Sigmoid colon (tissue), 7 donors: ENCODE measurements around the gene PFKFB2. TPM values are rescaled to one million over a fixed set of nuclear protein-coding genes. Genes with fewer than 3 reads are reported as not detected.

Experiments used
- DNase-seq: peaks from one replicate; pipeline ENCODE4 v3.0.0-alpha.2; 2019
- H3K27ac ChIP-seq, 4 donors: fragments of 200-600 bp; sonication (generic); one replicate each; pipeline ENCODE4 v1.5.1; 2016 to 2019; ENCODE audit warnings: mild to moderate bottlenecking in 1 of 4
- H3K27me3 ChIP-seq, 3 donors: fragments of 200-600 bp; sonication (generic); one replicate each; pipeline ENCODE4 v1.5.1; 2019; ENCODE audit warnings: mild to moderate bottlenecking in 1 of 3
- H3K36me3 ChIP-seq, 4 donors: fragments of 200-600 bp; sonication (generic); one replicate each; pipeline ENCODE4 v1.5.1; 2016 to 2019
- H3K4me1 ChIP-seq, 4 donors: fragments of 200-600 bp; sonication (generic); one replicate each; pipeline ENCODE4 v1.5.1; 2017 to 2019
- H3K4me3 ChIP-seq, 4 donors: fragments of 200-600 bp; sonication (generic); one replicate each; pipeline ENCODE4 v1.5.1; 2017 to 2019; ENCODE audit warnings: mild to moderate bottlenecking in 2 of 4, moderate library complexity in 1 of 4
- H3K9me3 ChIP-seq, 4 donors: fragments of 200-600 bp in 3 of 4; sonication (generic) in 3 of 4; one replicate each; pipeline versions ENCODE4 v1.5.1 to v1.6.1; 2013 to 2019
- EP300 ChIP-seq, 4 donors: sonication (generic); formaldehyde crosslinking; IDR thresholded peaks; one replicate each; pipeline ENCODE4 v1.6.1; 2017; ENCODE audit warnings: antibody characterized with exemption in 4 of 4
- POLR2A ChIP-seq, 2 donors: fragments of 450-650 bp; IDR thresholded peaks; one replicate each; pipeline ENCODE4 v1.6.1; 2016; ENCODE audit warnings: antibody characterized with exemption in 2 of 2, mild to moderate bottlenecking in 2 of 2, moderate library complexity in 2 of 2
- POLR2AphosphoS5 ChIP-seq, 4 donors: sonication (generic); formaldehyde crosslinking; IDR thresholded peaks; one replicate each; pipeline ENCODE4 v1.6.1; 2017; ENCODE audit warnings: antibody characterized with exemption in 4 of 4
- WGBS, 2 donors: extraction: QIAGEN DNeasy Blood & Tissue Kit; methylation state at CpG; one replicate each; pipeline ENCODE4 v1.1.7; 2013; 5-methylcytosine and 5-hydroxymethylcytosine counted together
- intact Hi-C: fragments of 100-400 bp; cut with DNase I; formaldehyde crosslinking; loops from one replicate; pipeline ENCODE4 v1.15.1; 2023
- polyA plus RNA-seq, 3 donors: library from polyadenylated mRNA; stranded (reverse); fragments of 200-250 nt; gene quantifications; one replicate each; pipeline ENCODE4 v1.2.3, GENCODE V29; 2013
- total RNA-seq, 4 donors: library from RNA; depleted of rRNA; stranded (reverse); fragments of >200 nt; gene quantifications; one replicate each; pipeline ENCODE4 v1.1.0, GENCODE V29; 2016
- TF ChIP-seq, protein P1 (sequence below), 4 experiments: fragments of 450-650 bp in 3 of 4; fragments of 200-600 bp in 1 of 4; IDR thresholded peaks; one replicate each; pipeline ENCODE4 v1.5.1; 2016 to 2019; ENCODE audit warnings: antibody characterized with exemption in 4 of 4, mild to moderate bottlenecking in 3 of 4, moderate library complexity in 2 of 4
- donor health status: healthy with polysubstance abuse.
- donor health status: Bipolar disorder and iron deficiency.
- donor health status: healthy.

PFKFB2 gene
- total and polyA plus RNA-seq, 7 donors = 5.0 to 24.9 (median 7.8) TPM

DNA sequence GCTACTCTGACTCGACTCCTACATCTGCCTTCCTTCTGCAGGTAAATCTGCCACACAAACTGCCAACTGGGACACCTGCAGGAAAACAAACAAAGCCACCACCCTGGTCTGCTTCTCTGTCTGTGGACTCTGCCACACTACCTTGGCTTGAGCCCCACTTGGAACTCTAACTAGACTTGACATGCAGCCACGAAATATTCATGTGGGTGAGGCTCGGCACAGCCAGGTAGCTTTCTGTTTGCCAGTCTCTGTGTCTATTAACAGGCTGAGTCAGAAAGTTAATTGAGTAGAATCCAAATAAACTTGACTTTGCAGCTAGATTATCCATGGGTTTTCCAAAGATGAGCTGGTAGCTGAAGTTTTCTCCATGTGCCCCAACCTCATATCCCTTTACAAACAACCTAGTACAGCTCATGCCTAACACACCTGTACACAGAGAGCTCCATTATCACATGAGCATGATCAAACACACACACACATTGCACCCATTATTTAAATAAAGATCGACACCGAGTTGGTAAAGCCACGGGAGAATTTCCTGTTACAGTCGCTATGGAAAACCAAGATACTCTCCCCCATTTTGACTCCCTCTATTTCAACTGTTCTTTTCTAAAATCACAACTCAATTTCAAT is 21.3 kb upstream of the PFKFB2 start:
- H3K4me3 ChIP-seq = no peak overlapping the region
- no peak for TF ChIP-seq EP300 (IDR thresholded peaks at IDR 0.05)
- TF ChIP-seq, protein P1, sequence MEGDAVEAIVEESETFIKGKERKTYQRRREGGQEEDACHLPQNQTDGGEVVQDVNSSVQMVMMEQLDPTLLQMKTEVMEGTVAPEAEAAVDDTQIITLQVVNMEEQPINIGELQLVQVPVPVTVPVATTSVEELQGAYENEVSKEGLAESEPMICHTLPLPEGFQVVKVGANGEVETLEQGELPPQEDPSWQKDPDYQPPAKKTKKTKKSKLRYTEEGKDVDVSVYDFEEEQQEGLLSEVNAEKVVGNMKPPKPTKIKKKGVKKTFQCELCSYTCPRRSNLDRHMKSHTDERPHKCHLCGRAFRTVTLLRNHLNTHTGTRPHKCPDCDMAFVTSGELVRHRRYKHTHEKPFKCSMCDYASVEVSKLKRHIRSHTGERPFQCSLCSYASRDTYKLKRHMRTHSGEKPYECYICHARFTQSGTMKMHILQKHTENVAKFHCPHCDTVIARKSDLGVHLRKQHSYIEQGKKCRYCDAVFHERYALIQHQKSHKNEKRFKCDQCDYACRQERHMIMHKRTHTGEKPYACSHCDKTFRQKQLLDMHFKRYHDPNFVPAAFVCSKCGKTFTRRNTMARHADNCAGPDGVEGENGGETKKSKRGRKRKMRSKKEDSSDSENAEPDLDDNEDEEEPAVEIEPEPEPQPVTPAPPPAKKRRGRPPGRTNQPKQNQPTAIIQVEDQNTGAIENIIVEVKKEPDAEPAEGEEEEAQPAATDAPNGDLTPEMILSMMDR (IDR thresholded peaks at IDR 0.05) = no peak
- peak in 1 of 2 donors; percentile 23 for TF ChIP-seq POLR2A (IDR thresholded peaks at IDR 0.05)
- no peak for TF ChIP-seq POLR2AphosphoS5 (IDR thresholded peaks at IDR 0.05)
- no peaks in the 10 kb centered on the region for H3K9me3 ChIP-seq

GRCh38 chr1:207032528-207033017 is 20.5 kb upstream of the PFKFB2 start, which contains the start of gene C1orf116:
Gene C1orf116 (minus strand): TSS chr1:207032756. CDS start chr1:207027598, 5,158 bp downstream.
- TF ChIP-seq, protein P1 (IDR thresholded peaks at IDR 0.05) = no peak
- TF ChIP-seq POLR2AphosphoS5 (IDR thresholded peaks at IDR 0.05) (peak in 1 of 4 donors; percentile 37), EP300 (IDR thresholded peaks at IDR 0.05) (no peak), POLR2A (IDR thresholded peaks at IDR 0.05) (peak in 1 of 2 donors; percentile 81)
- Histone ChIP-seq H3K36me3 (no peaks in the 10 kb centered on the region), H3K9me3 (no peaks in the 10 kb centered on the region), H3K4me3 (no peak within 1 kb of the TSS), H3K27me3 (no peaks in the 10 kb centered on the region), H3K4me1 (no peaks in the 10 kb centered on the region), H3K27ac (no peak within 1 kb of the TSS)
- 2 to 6% methylated on average over 1 of the region's 1 CpG for WGBS, 2 donors
- DNase-seq = no peak
- intact Hi-C loops = no loop called here

More for the DNA sequence above, 21.3 kb upstream of the PFKFB2 start:
- H3K4me1 ChIP-seq = peaks cover 0 to under 1% (median 0%) of the 10 kb centered on the region in 4 donors
- no peaks in the 10 kb centered on the region for H3K27me3 ChIP-seq
- H3K27ac ChIP-seq = no peak overlapping the region
- DNase-seq = no peak
- intact Hi-C loops = no loop called here
- no peaks in the 10 kb centered on the region for H3K36me3 ChIP-seq
- WGBS, 2 donors = 16 to 63% methylated on average over 7 of the region's 7 CpGs

- WGBS, 2 donors = 29 to 69% methylated on average over 2 of the region's 2 CpGs
- H3K4me3 ChIP-seq = no peak overlapping the region
- H3K4me1 ChIP-seq = no peaks in the 10 kb centered on the region
- H3K27me3 ChIP-seq = no peaks in the 10 kb centered on the region
- H3K36me3 ChIP-seq = no peaks in the 10 kb centered on the region
- intact Hi-C loops = no loop called here
- H3K9me3 ChIP-seq = no peaks in the 10 kb centered on the region
- TF ChIP-seq EP300 (IDR thresholded peaks at IDR 0.05) = no peak
- TF ChIP-seq, protein P1 (IDR thresholded peaks at IDR 0.05) = no peak
- no peak for TF ChIP-seq POLR2AphosphoS5 (IDR thresholded peaks at IDR 0.05)
- TF ChIP-seq POLR2A (IDR thresholded peaks at IDR 0.05) = no peak
- H3K27ac ChIP-seq = no peak overlapping the region
- DNase-seq = no peak
Observed at GRCh38 chr1:207033302-207033701, 19.8 kb upstream of the PFKFB2 start.

GRCh38 chr1:207034208-207034607 is 18.9 kb upstream of the PFKFB2 start:
- intact Hi-C loops = no loop called here
- Histone ChIP-seq H3K27me3 (no peaks in the 10 kb centered on the region), H3K9me3 (no peaks in the 10 kb centered on the region), H3K36me3 (no peaks in the 10 kb centered on the region), H3K4me1 (no peaks in the 10 kb centered on the region), H3K27ac (no peak overlapping the region), H3K4me3 (no peak overlapping the region)
- TF ChIP-seq, protein P1 (IDR thresholded peaks at IDR 0.05) = no peak
- TF ChIP-seq POLR2A (IDR thresholded peaks at IDR 0.05) (no peak), POLR2AphosphoS5 (IDR thresholded peaks at IDR 0.05) (no peak), EP300 (IDR thresholded peaks at IDR 0.05) (no peak)
- DNase-seq = no peak
- 24 to 57% methylated on average over 1 of the region's 1 CpG for WGBS, 2 donors
